GM18951 (cell line): ENCODE measurements around the gene HTT.
"Not testable (repeated sequence)": the region's sequence is repeated elsewhere in the genome, so short reads cannot be mapped to it uniquely, and the experiment has no call there.

ENCODE experiments used
- POLR2A ChIP-seq: IDR thresholded peaks from 4 replicates; pipeline ENCODE4 v1.6.1; 2011; ENCODE audit warnings: mild to moderate bottlenecking; ENCODE audit not compliant: insufficient read length, insufficient read depth; ENCODE audit errors: extremely low read depth
- in situ Hi-C: fragments of 300-500 bp; cut with MboI; formaldehyde crosslinking; loops from one replicate; pipeline ENCODE4 v1.12.0; 2022; ENCODE audit warnings: low sequenced_read_pairs, mixed read lengths, inconsistent platforms; ENCODE audit not compliant: unreplicated experiment

Gene HTT

DNA sequence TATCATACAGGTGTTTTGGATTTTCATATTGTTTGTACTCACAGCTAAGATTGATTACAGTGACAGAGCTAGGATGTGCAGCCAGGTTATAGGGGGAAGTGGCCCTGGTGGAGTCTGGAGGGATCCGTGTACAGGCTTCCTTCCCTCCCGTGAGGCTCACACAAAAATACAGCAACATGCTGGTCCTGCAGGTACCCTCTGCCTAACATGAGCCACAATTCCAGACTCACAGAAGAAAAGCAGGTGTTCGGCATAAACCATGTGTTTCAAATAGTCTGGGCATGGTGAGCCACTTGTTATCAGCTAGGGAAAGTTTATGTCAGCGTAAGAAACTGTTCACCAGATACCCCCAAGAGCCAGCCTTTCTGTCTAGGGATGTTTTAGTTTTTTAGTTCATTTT is 82.9 kb downstream of the HTT start:
- in situ Hi-C loops, result no loop called here
- no peak for TF ChIP-seq POLR2A

- no peak for TF ChIP-seq POLR2A
- in situ Hi-C loops, result no loop called here
Observed at GRCh38 chr4:3158841-3159240, 84.4 kb downstream of the HTT start.

DNA sequence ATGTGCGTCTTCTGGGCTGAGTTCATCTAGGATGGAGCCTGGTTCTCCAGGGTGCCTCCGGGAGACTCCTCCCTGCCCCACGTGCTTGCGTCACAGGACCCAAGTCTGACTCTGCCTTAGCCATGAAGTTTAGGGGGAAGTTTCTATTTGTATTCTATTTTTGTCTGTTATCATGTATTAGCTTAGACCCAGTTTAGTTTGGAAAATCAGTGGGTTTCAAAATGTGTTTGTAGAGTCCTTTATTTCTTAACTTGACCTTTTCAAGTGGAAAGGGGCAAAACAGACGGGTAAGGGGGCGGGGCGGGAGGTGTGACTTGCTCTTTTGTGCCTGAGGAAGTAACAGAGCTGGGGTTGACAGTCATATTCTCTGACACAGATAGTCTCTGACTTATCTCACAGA is 86.0 kb downstream of the HTT start:
- in situ Hi-C loops, result no loop called here
- no peak for TF ChIP-seq POLR2A

DNA sequence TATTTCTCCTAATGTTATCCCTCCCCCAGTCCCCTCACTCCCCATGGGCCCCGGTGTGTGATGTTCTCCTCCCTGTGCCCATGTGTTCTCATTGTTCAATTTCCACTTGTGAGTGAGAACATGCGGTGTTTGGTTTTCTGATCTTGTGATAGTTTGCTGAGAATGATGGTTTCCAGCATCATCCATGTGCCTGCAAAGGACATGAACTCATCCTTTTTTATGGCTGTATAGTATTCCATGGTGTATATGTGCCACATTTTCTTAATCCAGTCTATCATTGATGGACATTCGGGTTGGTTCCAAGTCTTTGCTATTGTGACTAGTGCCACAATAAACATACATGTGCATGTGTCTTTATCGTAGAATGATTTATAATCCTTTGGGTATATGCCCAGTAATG is 86.6 kb downstream of the HTT start:
- in situ Hi-C loops, result not testable (repeated sequence)

GRCh38 chr4:3166434-3166833 is 92.0 kb downstream of the HTT start:
- in situ Hi-C loops, result not testable (repeated sequence)

DNA sequence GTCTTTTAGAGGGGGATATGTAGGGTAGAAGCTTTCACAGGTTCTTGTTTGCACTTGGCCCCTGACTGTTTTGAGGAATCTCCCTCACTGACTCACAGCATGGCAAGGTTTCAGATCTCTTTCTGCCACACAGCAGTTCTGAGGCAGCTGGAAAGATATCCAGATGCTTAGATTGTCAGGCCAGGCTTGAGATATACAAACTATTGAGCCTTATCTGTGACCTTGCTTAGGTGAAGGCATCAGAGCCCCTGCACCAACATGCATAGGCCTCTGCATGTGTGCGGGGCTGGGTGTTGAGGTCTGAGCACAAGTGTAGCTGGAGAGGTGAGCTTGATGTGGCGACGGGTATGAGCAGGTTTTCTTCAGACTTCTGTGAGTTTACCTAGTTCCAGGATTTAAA is 93.5 kb downstream of the HTT start:
- no peak for TF ChIP-seq POLR2A
- in situ Hi-C loops, result no loop called here

DNA sequence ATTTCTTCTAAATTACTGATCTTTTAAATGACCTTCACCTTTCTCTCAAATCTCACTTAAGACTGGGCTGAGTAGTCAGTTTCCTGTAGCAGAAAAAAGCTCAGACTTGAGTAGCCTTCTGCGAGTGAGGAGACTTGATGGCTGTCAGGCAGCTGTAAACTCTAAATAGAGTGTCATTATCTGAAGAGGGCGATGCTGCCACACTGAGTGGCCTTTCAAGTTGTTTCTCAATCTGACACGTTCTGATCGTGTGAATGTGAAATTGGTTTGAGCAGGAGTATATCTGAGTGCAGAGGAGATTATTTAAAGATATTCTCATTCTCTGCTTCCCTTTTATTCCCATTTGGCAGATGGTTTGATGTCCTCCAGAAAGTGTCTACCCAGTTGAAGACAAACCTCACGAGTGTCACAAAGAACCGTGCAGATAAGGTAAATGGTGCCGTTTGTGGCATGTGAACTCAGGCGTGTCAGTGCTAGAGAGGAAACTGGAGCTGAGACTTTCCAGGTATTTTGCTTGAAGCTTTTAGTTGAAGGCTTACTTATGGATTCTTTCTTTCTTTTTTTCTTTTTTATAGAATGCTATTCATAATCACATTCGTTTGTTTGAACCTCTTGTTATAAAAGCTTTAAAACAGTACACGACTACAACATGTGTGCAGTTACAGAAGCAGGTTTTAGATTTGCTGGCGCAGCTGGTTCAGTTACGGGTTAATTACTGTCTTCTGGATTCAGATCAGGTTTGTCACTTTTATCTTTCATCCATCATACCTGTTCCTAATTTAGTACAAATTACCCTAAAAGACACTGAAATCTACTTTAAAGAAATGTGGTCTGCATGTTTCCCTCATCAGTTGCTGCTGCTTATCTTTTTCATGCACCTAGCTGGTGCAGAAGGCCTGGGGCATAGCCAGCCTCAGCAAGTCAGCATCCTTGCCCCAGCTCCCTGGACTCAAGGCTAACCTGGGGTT is 100.2 kb downstream of the HTT start:
- in situ Hi-C loops, result no loop called here
- TF ChIP-seq POLR2A, result no peak

GRCh38 chr4:3176367-3177229 is 102.1 kb downstream of the HTT start:
- in situ Hi-C loops, result no loop called here
- no peak for TF ChIP-seq POLR2A

DNA sequence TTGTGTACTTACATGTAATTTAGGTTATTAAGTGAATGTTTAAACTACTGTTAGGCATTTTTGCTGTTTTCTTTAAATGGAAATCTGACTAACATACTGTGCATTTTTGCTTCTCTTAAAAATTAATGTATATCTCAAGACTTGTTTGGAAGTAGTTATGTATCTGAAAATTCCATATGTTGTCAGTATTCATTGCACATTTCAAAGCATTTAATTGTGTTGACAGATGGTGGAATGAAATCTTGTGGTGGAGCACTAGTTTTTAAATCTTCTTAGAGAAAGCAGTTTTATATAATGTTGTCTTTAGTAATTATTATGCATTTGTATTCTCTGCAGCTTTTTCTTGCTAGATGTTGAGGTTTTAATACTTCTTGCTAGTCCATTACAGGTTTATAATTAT is 102.9 kb downstream of the HTT start:
- TF ChIP-seq POLR2A, result no peak
- in situ Hi-C loops, result no loop called here

DNA sequence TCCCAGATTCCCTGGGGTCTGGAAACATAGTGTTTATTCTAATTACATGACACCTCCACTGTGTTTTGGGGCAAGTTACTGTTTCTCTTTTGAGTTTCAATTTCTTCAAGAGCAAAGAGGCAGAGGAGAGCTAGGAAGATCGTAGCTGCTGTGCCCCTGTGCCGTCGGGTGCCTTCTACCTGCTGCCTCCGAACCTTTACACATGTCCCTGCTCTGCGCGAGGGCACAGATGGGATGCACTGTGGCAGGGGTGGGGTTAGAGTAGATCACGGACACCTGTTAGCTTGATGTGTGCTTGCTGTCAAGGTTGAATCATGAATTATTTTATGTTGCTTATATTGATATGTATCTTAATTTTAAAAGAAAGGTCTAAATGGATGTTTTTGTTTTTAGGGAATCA is 103.4 kb downstream of the HTT start:
- in situ Hi-C loops, result no loop called here

GRCh38 chr4:3178351-3178750 is 103.9 kb downstream of the HTT start:
- in situ Hi-C loops, result no loop called here
- TF ChIP-seq POLR2A, result no peak

More for the DNA sequence above, 103.4 kb downstream of the HTT start:
- no peak for TF ChIP-seq POLR2A

DNA sequence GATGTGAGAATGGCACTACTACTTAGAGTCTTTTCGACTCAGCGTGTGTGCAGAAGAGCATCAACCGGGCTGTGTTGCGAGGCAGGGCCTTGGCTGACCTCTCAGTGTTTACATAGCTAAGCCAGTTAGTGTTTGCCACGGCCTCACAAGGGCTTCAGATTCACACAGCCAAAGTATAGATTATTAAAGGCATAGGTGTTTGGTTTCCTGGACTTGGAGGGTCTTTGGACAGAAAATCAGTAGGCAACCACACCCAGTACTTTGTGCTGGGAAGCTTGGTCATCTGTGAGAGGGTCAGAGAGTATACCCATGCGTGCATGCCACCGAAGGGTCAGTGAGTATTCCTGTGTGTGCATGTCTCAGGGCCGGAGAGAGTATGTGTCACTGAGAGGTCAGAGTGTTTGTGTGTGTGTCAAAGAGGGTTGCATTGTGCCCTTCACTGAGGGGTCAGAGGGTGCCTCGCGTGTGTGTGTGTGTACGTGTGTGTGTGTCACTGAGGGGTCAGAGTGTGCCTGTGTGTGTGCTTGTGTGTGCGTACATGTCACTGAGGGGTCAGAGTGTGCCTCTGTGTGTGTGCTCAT is 104.7 kb downstream of the HTT start:
- in situ Hi-C loops, result no loop called here
- no peak for TF ChIP-seq POLR2A

DNA sequence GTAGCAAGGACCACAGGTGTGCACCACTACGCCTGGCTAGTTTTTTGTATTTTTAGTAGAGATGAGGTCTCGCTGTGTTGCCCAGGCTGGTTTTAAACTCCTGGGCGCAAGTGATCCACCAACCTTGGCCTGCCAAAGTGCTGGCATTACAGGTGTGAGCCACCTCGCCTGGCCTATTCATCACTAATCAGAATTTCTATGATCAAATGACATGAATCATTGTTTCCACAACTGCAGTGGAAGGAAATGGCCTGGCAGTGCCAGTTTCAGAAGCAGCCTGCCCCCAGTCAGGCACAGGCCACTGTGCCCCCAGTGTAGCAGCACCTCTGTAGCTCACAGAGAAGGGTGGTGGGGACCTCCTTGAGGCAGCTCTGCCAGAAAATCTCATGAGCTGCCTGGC is 108.5 kb downstream of the HTT start:
- no peak for TF ChIP-seq POLR2A
- in situ Hi-C loops, result no loop called here
